Frontal cortex (tissue), 4 donors: ENCODE measurements around the gene KRT27. TPM values are rescaled to one million over a fixed set of nuclear protein-coding genes. Genes with fewer than 3 reads are reported as not detected.
"Not testable (repeated sequence)": the region's sequence is repeated elsewhere in the genome, so short reads cannot be mapped to it uniquely, and the experiment has no call there.

Experiments
- DNase-seq, 2 donors: peaks; one replicate each; pipeline ENCODE4 v3.0.0; 2012; ENCODE audit warnings: low spot score in 2 of 2
- FAIRE-seq: peaks from 2 replicates; lab custom pipeline; 2012; peaks lifted over from hg19 to GRCh38; lab: Jason Lieb, UNC
- total RNA-seq: library from RNA; depleted of rRNA; stranded (reverse); fragments of >200 nt; gene quantifications from one replicate; pipeline ENCODE4 v1.2.3, GENCODE V29; 2014
- donor health status: control.
- donor health status: control.
- donor health status: control.

The KRT27 gene
- total RNA-seq, 1 donor from 2014 or later: not detected

DNA sequence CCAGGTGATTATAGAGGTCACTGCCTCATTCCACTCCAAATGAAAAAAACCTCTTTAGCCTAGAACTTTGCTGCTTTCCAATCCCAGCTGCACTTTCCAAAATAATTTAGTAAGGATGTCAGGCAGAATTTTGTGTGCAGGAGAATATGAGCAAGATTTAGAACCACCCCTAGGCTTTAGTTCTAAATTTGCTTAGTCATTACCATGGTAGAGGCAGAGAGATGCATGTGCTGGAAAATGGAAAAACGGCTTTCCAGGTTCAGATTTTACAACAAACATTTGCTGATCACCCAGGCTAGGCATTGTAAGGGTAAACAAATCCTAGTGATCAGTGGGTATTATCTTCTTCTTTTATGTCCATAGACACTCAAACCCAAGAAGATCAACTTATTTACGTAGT, 16.7 kb downstream of the KRT27 start:
- FAIRE-seq (no peak), DNase-seq (no peak)

DNA sequence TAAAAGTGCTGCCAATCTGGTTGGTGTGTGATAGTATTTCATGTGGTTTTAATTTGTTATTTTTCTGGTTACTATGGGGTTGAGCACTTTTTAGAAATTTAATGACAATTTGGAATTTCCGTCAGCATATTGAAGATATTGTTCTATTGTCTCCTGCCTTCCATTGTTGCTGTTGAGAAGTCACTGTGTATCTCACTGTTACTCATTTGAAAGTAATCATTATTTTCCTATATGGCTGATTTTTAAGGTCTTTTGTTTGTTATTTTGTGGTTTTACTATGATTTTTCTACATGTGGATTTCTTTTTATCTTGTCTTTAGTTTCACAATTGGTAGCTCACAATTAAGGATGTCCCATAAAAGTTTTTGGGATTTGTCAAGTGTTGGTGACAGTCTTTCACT, 18.6 kb downstream of the KRT27 start:
- FAIRE-seq: no peak
- no peak for DNase-seq

DNA sequence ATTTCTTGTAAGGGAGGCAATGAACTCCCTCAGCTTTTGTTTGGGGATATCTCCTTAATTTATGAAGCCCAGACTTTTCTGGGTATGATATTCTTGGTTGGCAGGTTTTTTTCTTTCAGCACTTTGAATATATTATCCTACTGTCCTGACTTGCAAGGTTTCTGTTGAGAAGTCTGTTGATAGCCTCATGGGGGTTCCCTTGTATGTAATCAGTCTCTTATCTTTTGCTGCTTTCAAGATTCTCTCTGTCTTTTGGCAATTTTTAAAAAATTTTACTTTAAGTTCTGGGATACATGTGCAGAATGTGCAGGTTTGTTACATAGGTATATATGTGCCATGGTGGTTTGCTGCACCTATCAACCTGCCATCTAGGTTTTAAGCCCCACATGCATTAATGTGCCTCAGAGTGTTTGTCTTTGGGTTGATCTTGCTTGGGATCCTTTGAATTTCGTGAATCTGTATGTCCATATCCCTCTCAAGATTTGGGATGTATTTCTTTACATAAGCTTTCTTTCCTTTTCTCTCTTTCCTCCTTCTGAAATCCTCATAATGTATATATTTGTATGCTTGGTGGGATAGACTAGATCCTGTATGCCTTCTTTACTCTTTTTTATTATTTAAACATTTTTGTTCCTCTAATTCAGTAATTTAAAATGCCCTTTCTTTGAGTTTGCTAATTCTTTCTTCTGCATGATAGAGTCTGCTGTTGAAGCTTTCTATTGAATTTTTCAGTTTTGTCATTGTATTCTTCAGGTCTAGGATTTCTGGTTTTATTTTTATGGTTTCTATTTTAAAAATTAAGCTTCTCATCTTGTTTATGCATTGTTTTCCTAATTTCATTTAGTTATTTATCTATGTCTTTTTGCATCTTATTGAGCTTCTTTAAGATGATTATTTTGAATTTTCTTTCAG, 22.0 kb downstream of the KRT27 start:
- DNase-seq (no peak), FAIRE-seq (no peak)

DNA sequence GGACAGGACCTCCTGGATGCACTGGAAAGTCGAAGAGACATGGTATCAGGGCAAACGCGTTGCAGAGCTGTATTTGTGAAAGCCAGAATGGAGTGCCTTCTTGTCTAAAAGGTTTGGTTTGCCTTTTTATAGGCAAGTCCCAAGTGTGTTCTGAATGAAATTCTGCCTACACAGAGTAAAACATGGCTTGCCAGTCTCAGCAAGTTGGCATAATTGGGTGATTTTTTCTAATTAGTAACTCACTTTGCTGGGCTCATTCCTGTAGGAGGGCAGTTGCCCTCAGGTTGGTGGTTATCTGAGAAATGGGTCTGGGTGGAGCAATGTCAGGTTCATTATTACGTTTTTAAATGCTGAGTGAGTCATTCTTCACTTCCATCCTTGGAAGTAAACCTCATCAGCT, 27.1 kb downstream of the KRT27 start, which contains the start of gene KRT25:
Gene KRT25, minus strand, starts transcription at position 101 of the 400 bp plus-strand sequence. Its CDS starts 60 bp downstream, at position 41.
- FAIRE-seq (no peak), DNase-seq (no peak)

DNA sequence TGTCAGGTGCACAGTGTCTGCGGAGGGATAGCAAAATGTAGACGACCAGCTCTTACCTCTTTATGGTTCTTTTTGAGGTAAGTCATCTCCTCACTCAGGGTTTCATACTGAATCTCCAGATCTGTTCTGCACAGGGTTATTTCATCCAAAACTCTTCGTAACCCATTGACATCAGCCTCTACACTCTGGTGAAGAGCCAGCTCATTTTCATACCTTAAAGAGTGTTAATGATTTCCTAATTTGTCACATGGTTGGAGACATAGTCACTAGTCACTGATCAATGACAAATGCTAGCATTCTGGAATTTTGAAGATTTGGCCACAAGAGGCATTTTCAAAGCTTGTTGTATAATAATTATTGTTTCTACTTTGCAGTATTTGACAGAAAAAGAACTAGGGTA, 28.5 kb downstream of the KRT27 start:
- no peak for FAIRE-seq

DNA sequence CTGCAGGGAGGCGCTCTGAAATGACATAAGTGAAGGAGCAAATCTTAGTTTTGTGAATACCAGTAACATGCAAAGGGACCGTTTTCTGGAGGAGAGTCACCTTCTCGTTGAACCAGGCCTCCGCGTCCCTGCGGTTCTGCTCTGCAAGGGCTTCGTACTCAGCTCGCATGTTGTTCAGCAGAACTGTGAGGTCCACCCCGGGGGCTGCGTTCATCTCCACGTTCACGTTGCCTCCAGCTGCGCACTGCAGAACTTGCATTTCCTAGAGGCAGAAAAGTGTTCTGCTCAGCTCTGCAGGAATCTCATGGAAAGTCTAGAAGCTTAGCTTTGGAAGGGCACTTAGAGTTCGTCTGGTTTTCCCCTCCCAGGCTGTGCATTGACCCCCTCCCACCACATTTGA, 31.3 kb downstream of the KRT27 start:
- FAIRE-seq (no peak), DNase-seq (no peak)

More for the DNA sequence above, 28.5 kb downstream of the KRT27 start:
- DNase-seq: no peak

DNA sequence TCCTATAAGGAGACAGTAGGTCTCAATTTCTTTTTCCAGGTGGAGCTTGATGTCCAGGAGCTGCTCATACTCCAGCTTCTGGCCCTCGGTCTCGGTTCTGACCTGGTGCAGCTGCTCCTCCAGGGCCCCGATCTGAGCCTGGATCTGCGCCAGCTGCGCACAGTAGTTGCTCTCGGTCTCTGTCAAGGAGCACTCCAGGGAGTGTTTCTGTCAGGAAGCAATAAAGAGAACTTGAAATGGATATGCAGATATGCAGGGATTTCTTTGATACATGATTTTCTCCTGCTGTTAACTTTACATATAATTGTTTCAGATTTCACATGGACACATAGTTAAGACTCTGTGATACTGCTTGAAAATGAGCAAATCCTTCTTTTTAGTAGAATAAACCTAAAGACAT, 32.0 kb downstream of the KRT27 start:
- DNase-seq (no peak), FAIRE-seq (no peak)

DNA sequence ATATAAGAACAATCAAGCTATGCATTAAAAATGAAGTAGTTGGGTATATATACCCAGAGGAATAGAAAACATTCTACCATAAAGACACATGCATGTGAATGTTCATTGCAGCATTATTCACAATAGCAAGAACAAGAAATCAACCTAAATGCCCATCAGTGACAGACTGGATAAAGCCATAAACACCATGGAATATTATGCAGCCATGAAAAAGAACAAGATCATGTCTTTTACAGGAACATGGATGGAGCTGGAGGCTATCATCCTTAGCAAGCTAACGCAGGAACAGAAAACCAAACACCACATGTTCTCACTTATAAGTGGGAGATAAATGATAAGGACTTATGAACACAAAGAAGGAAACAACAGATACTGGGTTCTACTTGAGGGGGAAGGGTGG, 33.7 kb downstream of the KRT27 start:
- not testable (repeated sequence) for FAIRE-seq, DNase-seq

DNA sequence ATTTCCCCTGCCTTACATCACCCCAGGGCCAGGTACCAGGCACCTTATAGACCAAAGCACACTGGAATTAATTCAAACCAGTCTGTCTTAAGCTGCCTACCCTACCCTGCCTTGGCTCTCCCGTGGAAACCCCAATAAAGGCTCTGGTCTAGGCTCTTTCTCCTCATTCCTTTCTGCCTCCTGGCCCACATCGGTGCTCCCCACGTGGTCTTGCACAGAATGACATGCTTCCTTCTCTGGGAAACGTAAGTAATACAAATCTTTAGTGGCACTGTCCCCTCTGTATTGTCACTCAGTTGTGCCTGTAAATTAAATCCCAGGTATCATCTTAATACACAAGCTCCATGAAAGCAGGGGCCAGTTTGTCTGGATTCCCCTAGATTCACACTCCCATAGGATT, 43.8 kb downstream of the KRT27 start:
- FAIRE-seq (no peak), DNase-seq (no peak)

DNA sequence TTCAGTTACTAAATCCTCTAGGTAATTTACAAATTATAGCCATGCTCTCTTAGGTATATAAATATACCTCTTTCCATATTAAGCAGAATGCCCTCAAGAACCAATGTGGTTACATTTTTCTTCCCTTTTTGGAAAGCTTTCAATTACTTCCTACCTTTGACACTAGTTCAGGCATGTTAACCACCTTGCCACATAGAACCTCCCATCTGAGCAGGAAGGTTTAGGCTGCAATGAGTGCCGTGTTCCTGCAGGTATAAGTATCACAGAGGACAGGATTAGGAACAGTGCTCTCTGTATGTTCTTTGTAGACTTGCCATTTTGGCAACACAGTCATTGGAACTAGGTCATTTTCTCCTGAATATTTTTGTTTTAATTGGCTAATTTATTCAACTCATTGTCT, 47.3 kb downstream of the KRT27 start:
- no peak for FAIRE-seq
- DNase-seq: no peak

DNA sequence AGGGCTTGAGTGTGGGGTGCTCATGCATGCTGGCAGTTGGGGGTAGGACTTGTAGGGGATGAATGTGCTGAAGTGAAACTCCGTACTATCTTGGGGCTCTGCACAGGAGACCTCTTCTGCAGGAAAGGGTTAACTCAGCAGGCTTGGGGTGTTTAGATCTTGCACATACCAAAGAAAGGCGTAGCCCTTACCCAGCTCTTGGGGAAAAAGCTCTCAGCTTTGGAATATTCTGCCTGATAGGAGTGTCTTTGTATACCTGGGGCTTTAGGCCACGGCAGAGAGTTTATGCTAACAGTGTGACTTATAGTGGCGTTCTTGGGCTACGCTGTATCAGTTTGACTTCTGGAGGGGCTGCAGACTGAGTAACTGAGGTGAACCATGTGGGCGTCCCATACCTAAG, 48.3 kb downstream of the KRT27 start:
- no peak for FAIRE-seq
- no peak for DNase-seq

DNA sequence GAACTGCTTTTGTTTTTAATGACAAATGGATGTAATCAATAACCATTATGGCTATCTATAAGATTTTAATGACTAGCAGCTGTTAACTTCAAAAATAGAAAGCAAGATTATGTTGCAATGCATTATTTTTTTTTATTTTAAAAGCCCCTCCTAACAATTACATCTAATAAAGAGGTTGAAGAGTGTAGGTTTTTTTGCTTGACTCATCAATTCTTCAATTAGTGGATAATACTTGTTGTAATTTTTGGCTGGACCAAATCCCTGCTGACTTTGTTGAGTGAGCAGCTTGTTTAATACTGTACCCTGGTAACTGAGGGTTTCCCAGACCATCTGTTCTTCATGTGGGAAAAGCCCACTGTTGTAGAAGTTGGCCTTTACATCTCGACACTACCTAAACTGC, 51.4 kb downstream of the KRT27 start:
- FAIRE-seq: no peak
- DNase-seq: no peak

DNA sequence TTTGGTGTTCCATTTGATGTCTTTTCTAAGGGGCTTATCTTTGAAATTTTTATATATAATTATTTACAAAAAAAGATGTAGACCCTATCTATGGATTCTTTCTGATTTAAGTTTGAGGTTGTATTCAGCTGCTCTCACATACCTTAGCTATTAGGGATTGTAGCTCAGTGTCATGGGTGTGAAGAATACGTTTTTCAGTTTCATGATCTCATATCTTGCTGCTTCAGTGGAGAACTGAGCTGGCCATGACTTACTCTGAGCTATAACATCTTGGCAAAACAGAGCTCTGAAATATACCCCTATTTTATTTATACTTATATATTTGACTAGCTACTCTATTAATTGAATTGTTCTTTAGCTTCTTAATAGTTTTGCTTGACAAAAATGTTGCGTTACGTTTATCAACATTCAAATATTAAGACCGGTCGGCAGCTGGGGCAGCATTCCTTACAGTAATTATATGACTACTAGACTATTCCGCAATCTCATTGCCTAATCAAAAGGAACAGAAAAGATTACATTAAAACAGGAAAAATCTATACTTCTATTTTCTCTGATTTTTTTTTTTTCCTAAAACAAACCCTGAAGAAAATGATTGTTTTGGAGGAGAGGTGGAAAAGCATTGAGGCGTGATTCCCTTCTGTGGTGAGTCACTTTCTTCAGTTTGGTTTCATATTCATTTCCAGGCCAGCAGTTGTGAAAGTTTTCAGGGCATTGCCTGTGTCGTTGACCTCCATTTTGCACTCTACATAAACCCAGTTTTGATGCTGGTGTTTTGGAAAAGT, 54.7 kb downstream of the KRT27 start:
- DNase-seq (no peak), FAIRE-seq (no peak)

DNA sequence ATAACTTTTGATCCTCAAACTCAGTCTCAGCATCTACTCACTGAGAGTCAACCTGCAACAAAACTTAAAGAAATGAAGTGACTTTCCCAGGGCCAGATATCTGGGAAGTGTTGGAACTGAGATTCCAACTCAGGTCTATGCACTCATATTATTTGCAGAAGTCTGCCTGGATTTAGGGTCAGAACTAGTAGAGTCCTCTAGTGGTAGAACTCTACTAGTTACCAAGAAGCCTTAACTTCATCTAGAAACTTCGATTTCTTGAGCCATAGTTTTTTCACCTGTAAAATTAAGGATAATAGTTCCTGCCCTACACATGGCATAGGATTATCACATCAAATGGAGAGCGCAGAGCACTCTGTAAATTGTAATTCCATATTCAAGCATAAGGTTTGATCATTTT, 55.4 kb downstream of the KRT27 start:
- DNase-seq (no peak), FAIRE-seq (no peak)

Other genes with a start within 250 kb of the KRT27 start
- not detected for gene CCR7, start 217.1 kb downstream of the KRT27 start, total RNA-seq
- gene SMARCE1, start 134.7 kb downstream of the KRT27 start, total RNA-seq: 119 TPM
- gene KRT222, start 117.4 kb downstream of the KRT27 start, total RNA-seq: 5.7 TPM
- not detected for gene KRT24, start 78.8 kb downstream of the KRT27 start, total RNA-seq
- not detected for gene KRT25, start 27.2 kb downstream of the KRT27 start, total RNA-seq
- gene KRT26, start 10.3 kb downstream of the KRT27 start, total RNA-seq: not detected
- not detected for gene KRT28, start 17.4 kb upstream of the KRT27 start, total RNA-seq
- gene KRT10, start 40.1 kb upstream of the KRT27 start, total RNA-seq: 2.4 TPM
- gene KRT12, start 84.7 kb upstream of the KRT27 start, total RNA-seq: not detected
- not detected for gene KRT20, start 102.7 kb upstream of the KRT27 start, total RNA-seq
- 0.41 TPM for gene KRT23, start 155.1 kb upstream of the KRT27 start, total RNA-seq
- not detected for gene KRT39, start 184.4 kb upstream of the KRT27 start, total RNA-seq
- gene KRT40, start 201.8 kb upstream of the KRT27 start, total RNA-seq: not detected
- gene KRTAP3-3, start 211.6 kb upstream of the KRT27 start, total RNA-seq: not detected
- gene KRTAP3-2, start 217.4 kb upstream of the KRT27 start, total RNA-seq: not detected
- not detected for gene KRTAP3-1, start 226.6 kb upstream of the KRT27 start, total RNA-seq
- gene KRTAP1-5, start 244.7 kb upstream of the KRT27 start, total RNA-seq: not detected
- gene KRTAP1-4, start 247.6 kb upstream of the KRT27 start, total RNA-seq: not detected